ENCODE data around the gene ZSWIM1. TPM values are rescaled to one million over a fixed set of nuclear protein-coding genes. Genes with fewer than 3 reads are reported as not detected.
"Not testable (repeated sequence)": the region's sequence is repeated elsewhere in the genome, so short reads cannot be mapped to it uniquely, and the experiment has no call there.

ZSWIM1 gene
- total RNA-seq, 1 experiment from 2014 or later: 17.4 TPM

- Mint-ChIP-seq H3K4me3 (no peak overlapping the region), H3K27ac (no peak overlapping the region), H3K4me1 (no peaks in the 10 kb centered on the region), H3K27me3 (ENCODE audit: low read depth) (no peaks in the 10 kb centered on the region), H3K9me3 (no peaks in the 10 kb centered on the region), H3K36me3 (peaks cover 44% of the 10 kb centered on the region)
- DNase-seq (ENCODE audit: low spot score) (no peak), ATAC-seq (no peak)
- TF ChIP-seq ETV6 (CRISPR knock-in tag; IDR thresholded peaks at IDR 0.05) (no peak), GTF2I (CRISPR knock-in tag; conservative IDR thresholded peaks at IDR 0.05) (no peak), JUN (CRISPR knock-in tag; IDR thresholded peaks at IDR 0.05) (no peak), SP1 (CRISPR knock-in tag; conservative IDR thresholded peaks at IDR 0.05) (no peak), RORB (CRISPR knock-in tag; IDR thresholded peaks at IDR 0.05) (no peak), NR3C1 (CRISPR knock-in tag; conservative IDR thresholded peaks at IDR 0.05; ENCODE audit: low read depth) (no peak), RELA (CRISPR knock-in tag; IDR thresholded peaks at IDR 0.05; ENCODE audit: borderline replicate concordance) (no peak), HMGA2 (CRISPR knock-in tag; IDR thresholded peaks at IDR 0.05) (no peak), NR2C2 (CRISPR knock-in tag; IDR thresholded peaks at IDR 0.05) (no peak), NR1H2 (CRISPR knock-in tag; IDR thresholded peaks at IDR 0.05) (no peak), NFYB (CRISPR knock-in tag; conservative IDR thresholded peaks at IDR 0.05; ENCODE audit: low read depth) (no peak), FOXP1 (CRISPR knock-in tag; IDR thresholded peaks at IDR 0.05; ENCODE audit: borderline replicate concordance) (no peak), NFE2L1 (CRISPR knock-in tag; IDR thresholded peaks at IDR 0.05) (no peak), ELF4 (CRISPR knock-in tag; IDR thresholded peaks at IDR 0.05; ENCODE audit: low read depth) (no peak), MYBL2 (CRISPR knock-in tag; IDR thresholded peaks at IDR 0.05) (no peak), GABPB1 (CRISPR knock-in tag; IDR thresholded peaks at IDR 0.05) (no peak)
- TF ChIP-seq, protein P1, sequence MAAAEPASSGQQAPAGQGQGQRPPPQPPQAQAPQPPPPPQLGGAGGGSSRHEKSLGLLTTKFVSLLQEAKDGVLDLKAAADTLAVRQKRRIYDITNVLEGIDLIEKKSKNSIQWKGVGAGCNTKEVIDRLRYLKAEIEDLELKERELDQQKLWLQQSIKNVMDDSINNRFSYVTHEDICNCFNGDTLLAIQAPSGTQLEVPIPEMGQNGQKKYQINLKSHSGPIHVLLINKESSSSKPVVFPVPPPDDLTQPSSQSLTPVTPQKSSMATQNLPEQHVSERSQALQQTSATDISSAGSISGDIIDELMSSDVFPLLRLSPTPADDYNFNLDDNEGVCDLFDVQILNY (CRISPR knock-in tag; IDR thresholded peaks at IDR 0.05): no peak
- TF ChIP-seq, protein P2, sequence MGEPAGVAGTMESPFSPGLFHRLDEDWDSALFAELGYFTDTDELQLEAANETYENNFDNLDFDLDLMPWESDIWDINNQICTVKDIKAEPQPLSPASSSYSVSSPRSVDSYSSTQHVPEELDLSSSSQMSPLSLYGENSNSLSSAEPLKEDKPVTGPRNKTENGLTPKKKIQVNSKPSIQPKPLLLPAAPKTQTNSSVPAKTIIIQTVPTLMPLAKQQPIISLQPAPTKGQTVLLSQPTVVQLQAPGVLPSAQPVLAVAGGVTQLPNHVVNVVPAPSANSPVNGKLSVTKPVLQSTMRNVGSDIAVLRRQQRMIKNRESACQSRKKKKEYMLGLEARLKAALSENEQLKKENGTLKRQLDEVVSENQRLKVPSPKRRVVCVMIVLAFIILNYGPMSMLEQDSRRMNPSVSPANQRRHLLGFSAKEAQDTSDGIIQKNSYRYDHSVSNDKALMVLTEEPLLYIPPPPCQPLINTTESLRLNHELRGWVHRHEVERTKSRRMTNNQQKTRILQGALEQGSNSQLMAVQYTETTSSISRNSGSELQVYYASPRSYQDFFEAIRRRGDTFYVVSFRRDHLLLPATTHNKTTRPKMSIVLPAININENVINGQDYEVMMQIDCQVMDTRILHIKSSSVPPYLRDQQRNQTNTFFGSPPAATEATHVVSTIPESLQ (CRISPR knock-in tag; IDR thresholded peaks at IDR 0.05): no peak
- TF ChIP-seq, protein P3, sequence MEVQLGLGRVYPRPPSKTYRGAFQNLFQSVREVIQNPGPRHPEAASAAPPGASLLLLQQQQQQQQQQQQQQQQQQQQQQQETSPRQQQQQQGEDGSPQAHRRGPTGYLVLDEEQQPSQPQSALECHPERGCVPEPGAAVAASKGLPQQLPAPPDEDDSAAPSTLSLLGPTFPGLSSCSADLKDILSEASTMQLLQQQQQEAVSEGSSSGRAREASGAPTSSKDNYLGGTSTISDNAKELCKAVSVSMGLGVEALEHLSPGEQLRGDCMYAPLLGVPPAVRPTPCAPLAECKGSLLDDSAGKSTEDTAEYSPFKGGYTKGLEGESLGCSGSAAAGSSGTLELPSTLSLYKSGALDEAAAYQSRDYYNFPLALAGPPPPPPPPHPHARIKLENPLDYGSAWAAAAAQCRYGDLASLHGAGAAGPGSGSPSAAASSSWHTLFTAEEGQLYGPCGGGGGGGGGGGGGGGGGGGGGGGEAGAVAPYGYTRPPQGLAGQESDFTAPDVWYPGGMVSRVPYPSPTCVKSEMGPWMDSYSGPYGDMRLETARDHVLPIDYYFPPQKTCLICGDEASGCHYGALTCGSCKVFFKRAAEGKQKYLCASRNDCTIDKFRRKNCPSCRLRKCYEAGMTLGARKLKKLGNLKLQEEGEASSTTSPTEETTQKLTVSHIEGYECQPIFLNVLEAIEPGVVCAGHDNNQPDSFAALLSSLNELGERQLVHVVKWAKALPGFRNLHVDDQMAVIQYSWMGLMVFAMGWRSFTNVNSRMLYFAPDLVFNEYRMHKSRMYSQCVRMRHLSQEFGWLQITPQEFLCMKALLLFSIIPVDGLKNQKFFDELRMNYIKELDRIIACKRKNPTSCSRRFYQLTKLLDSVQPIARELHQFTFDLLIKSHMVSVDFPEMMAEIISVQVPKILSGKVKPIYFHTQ (CRISPR knock-in tag; IDR thresholded peaks at IDR 0.05): no peak
- POLR2A ChIA-PET: interaction anchor here (0.7 to 1.5 kb wide), 2 partner anchors 35 to 50 kb away, joined by 3 to 5 read pairs; no protein-coding TSS in a partner anchor
- CTCF ChIA-PET: interaction anchor here (1.4 kb wide), 1 partner anchor 9 kb away, joined by 8 read pairs; no protein-coding TSS in a partner anchor
Observed at GRCh38 chr20:45899046-45899835, 18.2 kb downstream of the ZSWIM1 start.

DNA sequence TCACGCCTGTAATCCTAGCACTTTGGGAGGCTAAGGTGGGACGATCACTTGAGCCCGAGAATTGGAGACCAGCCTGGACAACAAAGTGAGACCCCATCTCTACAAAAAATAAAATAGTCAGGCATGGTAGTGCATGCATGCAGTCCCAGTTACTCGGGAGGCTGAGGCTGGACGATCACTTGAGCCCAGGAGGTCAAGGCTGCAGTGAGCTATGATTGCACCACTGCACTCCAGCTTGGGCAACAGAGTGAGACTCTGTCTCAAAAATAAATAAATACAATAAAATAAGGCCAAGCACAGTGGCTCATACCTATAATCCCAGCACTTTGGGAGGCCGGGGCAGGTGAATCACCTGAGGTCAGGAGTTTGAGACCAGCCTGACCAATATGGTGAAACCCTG, 20.3 kb downstream of the ZSWIM1 start:
- CTCF ChIA-PET: interaction anchor here (1.2 kb wide), 1 partner anchor 11 kb away, joined by 4 read pairs; the partner anchor contains the start of gene NEURL2
- H3K36me3 Mint-ChIP-seq: peaks cover 62% of the 10 kb centered on the region
- H3K4me1 Mint-ChIP-seq; H3K9me3 Mint-ChIP-seq; POLR2A ChIA-PET; DNase-seq (ENCODE audit: low spot score); H3K4me3 Mint-ChIP-seq; H3K27ac Mint-ChIP-seq; H3K27me3 Mint-ChIP-seq (ENCODE audit: low read depth); ATAC-seq: not testable (repeated sequence)

All from WTC11 (cell line).